KMS-11 (cell line): ENCODE data around the gene NT5DC3.

Experiments used
- H2AFZ ChIP-seq: fragments of 200-600 bp; sonication (generic); 2 replicates; pipeline ENCODE4 v1.6.1; 2016; ENCODE audit warnings: antibody characterized with exemption, mixed run types, low read depth
- H3K27ac ChIP-seq: fragments of 200-600 bp; sonication (generic); 2 replicates; pipeline ENCODE4 v1.6.1; 2016; ENCODE audit warnings: mild to moderate bottlenecking, mixed run types
- H3K27me3 ChIP-seq: fragments of 200-600 bp; sonication (generic); 2 replicates; pipeline ENCODE4 v1.6.1; 2017; ENCODE audit warnings: mild to moderate bottlenecking, low read depth, mixed run types, moderate library complexity; ENCODE audit not compliant: insufficient read depth
- H3K36me3 ChIP-seq: fragments of 200-600 bp; sonication (generic); 2 replicates; pipeline ENCODE4 v1.6.1; 2017; ENCODE audit warnings: mild to moderate bottlenecking, mixed run types; ENCODE audit not compliant: insufficient read depth
- H3K4me1 ChIP-seq: fragments of 200-600 bp; sonication (generic); 2 replicates; pipeline ENCODE4 v1.6.1; 2016; ENCODE audit warnings: mild to moderate bottlenecking, low read depth, mixed run types; ENCODE audit not compliant: poor library complexity, severe bottlenecking
- H3K4me2 ChIP-seq: fragments of 200-600 bp; sonication (generic); 2 replicates; pipeline ENCODE4 v1.7.0; 2016; ENCODE audit warnings: mild to moderate bottlenecking, mixed run types
- H3K4me3 ChIP-seq: fragments of 200-600 bp; sonication (generic); IDR thresholded peaks from 2 replicates; pipeline ENCODE4 v1.6.1; 2017; ENCODE audit warnings: low read depth, low read length, mixed read lengths; ENCODE audit not compliant: insufficient read depth
- H3K79me2 ChIP-seq: fragments of 200-600 bp; sonication (generic); 2 replicates; pipeline ENCODE4 v1.6.1; 2016; ENCODE audit warnings: low read depth, mixed run types; ENCODE audit not compliant: insufficient read depth
- H3K9ac ChIP-seq: fragments of 200-600 bp; sonication (generic); 2 replicates; pipeline ENCODE4 v1.6.1; 2016; ENCODE audit warnings: mild to moderate bottlenecking, mixed run types
- H4K20me1 ChIP-seq: fragments of 200-600 bp; sonication (generic); 2 replicates; pipeline ENCODE4 v1.6.1; 2016; ENCODE audit warnings: mild to moderate bottlenecking, mixed run types; ENCODE audit not compliant: insufficient read depth
- TF ChIP-seq, protein P1 (sequence below): fragments of 200-600 bp; sonication (generic); conservative IDR thresholded peaks from 2 replicates; pipeline ENCODE4 v1.6.1; 2017; ENCODE audit warnings: low read depth, mild to moderate bottlenecking, antibody characterized with exemption, low read length, moderate library complexity, mixed read lengths

Gene NT5DC3

DNA sequence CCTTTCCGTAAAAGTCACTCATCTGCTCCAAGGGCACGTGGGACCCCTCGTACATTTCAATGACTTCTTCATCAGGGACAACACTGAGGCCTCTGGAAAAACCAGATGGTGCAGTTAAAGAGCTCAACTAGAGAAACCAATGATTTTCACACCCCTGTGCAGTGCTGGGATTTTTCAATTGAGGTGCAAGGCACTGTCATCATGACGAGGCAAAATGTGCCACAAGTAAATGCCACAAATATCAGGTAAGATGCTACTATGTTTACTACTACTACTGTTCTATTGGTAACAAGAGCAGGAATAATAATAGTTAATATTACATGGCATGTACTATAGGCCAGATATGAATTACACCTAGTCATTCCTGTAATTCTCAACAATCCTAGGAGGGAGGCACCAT, 42.4 kb downstream of the NT5DC3 start:
- no peaks in the 10 kb centered on the region for H3K27me3 ChIP-seq
- no peaks in the 10 kb centered on the region for H3K79me2 ChIP-seq
- no peak overlapping the region for H3K4me2 ChIP-seq
- no peak overlapping the region for H3K4me3 ChIP-seq
- H3K9ac ChIP-seq = no peak overlapping the region
- TF ChIP-seq, protein P1, sequence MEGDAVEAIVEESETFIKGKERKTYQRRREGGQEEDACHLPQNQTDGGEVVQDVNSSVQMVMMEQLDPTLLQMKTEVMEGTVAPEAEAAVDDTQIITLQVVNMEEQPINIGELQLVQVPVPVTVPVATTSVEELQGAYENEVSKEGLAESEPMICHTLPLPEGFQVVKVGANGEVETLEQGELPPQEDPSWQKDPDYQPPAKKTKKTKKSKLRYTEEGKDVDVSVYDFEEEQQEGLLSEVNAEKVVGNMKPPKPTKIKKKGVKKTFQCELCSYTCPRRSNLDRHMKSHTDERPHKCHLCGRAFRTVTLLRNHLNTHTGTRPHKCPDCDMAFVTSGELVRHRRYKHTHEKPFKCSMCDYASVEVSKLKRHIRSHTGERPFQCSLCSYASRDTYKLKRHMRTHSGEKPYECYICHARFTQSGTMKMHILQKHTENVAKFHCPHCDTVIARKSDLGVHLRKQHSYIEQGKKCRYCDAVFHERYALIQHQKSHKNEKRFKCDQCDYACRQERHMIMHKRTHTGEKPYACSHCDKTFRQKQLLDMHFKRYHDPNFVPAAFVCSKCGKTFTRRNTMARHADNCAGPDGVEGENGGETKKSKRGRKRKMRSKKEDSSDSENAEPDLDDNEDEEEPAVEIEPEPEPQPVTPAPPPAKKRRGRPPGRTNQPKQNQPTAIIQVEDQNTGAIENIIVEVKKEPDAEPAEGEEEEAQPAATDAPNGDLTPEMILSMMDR = no peak
- H3K27ac ChIP-seq = no peak overlapping the region
- no peaks in the 10 kb centered on the region for H4K20me1 ChIP-seq
- no peak overlapping the region for H2AFZ ChIP-seq
- H3K4me1 ChIP-seq = no peaks in the 10 kb centered on the region
- H3K36me3 ChIP-seq = no peaks in the 10 kb centered on the region

DNA sequence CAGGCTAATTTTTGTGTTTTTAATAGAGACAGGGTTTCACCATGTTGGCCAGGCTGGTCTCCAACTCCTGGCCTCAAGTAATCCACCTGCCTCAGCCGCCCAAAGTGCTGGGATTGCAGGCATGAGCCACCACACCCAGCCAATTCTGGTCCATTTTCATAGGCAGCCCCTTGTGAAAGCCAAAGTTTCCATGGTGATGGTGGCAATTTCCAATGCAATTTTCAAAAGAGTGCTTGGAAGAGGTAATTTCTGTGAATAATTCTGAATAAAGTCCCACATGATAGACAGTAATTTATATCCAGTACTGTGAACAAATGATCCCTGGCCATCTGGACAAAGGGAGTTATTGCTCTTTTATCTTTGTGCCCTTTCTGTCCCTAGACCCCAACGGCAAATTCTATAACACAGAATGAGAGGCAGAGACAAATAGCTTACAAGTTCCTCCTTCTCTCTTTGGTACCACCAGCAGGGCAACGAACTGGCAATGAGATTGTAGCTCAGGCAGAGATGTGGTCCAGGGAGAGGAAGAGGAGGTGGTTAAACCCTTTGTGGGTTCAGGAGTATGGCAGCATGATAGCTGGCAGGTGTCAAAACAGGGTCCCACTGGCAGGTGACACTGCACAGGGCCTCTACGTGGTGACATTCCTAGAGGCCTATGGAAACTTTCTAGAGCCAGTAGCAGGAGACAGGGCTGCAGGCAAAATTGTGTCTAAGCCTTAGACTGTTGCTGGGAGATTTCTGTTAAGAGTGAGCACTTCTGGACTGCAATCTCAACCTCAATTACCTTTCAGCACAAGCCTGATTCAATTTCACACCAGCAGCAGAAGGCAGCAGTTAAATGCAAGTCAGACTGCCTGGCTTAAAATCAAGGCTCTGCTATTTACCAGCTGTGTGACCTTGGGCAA, 46.5 kb downstream of the NT5DC3 start:
- Histone ChIP-seq H3K4me3 (no peak overlapping the region), H3K4me2 (no peak overlapping the region), H3K4me1 (no peaks in the 10 kb centered on the region), H3K27ac (no peak overlapping the region), H3K36me3 (no peaks in the 10 kb centered on the region), H3K9ac (no peak overlapping the region), H4K20me1 (no peaks in the 10 kb centered on the region), H3K79me2 (no peaks in the 10 kb centered on the region), H2AFZ (no peak overlapping the region), H3K27me3 (no peaks in the 10 kb centered on the region)
- TF ChIP-seq, protein P1 = no peak

DNA sequence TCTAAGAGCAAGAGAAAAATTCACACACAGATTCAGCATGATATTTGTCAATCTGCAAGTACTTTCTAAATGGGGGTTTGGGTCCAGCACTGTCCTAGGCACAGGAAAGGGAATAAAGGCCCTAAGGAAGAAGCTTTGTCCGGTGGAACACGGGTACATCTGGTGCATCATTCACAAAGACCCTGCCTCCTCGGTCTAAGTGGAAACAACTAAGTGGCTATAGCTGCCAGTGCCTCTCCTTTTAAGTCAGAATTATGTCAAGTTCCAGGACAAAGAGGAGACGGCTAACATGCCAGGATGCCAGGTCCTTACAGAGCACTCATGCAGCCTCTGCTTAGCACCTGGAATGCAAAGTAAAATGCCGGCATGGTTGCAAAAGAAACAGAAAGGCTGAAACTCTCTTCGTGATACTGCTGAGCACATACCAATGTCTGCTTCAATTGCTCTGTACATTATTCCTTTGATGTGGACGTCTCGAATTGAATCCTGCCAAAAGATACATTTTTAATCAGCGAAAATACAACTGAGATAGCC, 47.5 kb downstream of the NT5DC3 start:
- H3K4me2 ChIP-seq = no peak overlapping the region
- no peaks in the 10 kb centered on the region for H3K4me1 ChIP-seq
- no peak overlapping the region for H3K27ac ChIP-seq
- H3K36me3 ChIP-seq = no peaks in the 10 kb centered on the region
- H3K27me3 ChIP-seq = no peaks in the 10 kb centered on the region
- TF ChIP-seq, protein P1 = no peak
- H2AFZ ChIP-seq = no peak overlapping the region
- H3K79me2 ChIP-seq = no peaks in the 10 kb centered on the region
- H3K4me3 ChIP-seq = no peak overlapping the region
- no peaks in the 10 kb centered on the region for H4K20me1 ChIP-seq
- no peak overlapping the region for H3K9ac ChIP-seq

DNA sequence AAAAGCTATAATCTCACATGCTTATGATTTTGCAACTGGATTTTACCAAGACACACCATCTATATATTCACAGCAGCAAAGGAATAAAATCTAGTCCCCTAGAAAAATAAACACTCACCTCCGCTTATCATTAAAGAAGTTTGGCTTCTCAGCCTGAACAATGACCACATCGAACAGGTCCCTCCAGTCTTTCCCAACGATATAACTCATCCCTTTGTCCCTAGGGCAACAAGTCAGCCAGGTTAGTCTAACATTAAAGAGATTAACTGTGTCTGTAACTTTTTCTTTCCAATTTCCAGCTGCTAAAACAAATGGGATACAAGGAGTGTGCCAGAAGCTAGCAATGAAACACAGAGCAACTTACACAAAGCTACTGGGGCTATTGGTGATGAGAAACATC, 48.0 kb downstream of the NT5DC3 start:
- TF ChIP-seq, protein P1 = no peak
- Histone ChIP-seq H3K27me3 (no peaks in the 10 kb centered on the region), H3K27ac (no peak overlapping the region), H2AFZ (no peak overlapping the region), H3K36me3 (no peaks in the 10 kb centered on the region), H3K4me1 (no peaks in the 10 kb centered on the region), H3K4me2 (no peak overlapping the region), H3K9ac (no peak overlapping the region), H3K4me3 (no peak overlapping the region), H3K79me2 (no peaks in the 10 kb centered on the region), H4K20me1 (no peaks in the 10 kb centered on the region)
